Mammary epithelial cell (primary cell): ENCODE measurements around the gene MYO3B.

Experiments
- EZH2 ChIP-seq: IDR thresholded peaks from 2 replicates; pipeline ENCODE4 v1.6.1; 2012; ENCODE audit warnings: low read length, inconsistent platforms, borderline replicate concordance
- TF ChIP-seq, protein P1 (sequence below), 2 donors: IDR thresholded peaks in 1 of 2; conservative IDR thresholded peaks in 1 of 2; 2 replicates each; pipeline ENCODE4 v1.5.1; 2011 to 2012; ENCODE audit warnings: inconsistent platforms in 2 of 2, low read length in 2 of 2, mild to moderate bottlenecking in 2 of 2, control low read depth in 1 of 2, low read depth in 1 of 2; ENCODE audit not compliant: insufficient read depth in 1 of 2; ENCODE audit errors: extremely low read depth in 1 of 2

DNA sequence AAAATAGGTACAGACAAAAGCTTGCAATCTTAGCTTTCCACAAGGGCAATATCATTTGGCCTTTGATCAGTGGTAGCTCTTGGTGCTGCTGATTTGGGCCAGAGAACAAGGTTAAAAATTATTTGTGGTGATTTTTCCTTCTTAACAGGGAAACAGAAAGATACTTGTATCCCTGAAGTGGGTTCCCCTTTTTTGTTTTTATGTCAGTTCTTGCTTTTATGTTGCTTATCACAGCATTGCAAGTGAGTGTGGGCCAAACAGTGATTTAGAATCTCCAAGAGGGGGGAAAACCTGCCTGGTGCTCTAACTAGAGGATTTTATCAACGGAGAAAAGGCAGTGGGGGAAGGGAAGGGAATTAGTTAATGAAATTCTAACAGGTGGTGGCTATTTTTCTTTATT is 339.6 kb downstream of the MYO3B start:
- TF ChIP-seq EZH2, result no peak
- TF ChIP-seq, protein P1, sequence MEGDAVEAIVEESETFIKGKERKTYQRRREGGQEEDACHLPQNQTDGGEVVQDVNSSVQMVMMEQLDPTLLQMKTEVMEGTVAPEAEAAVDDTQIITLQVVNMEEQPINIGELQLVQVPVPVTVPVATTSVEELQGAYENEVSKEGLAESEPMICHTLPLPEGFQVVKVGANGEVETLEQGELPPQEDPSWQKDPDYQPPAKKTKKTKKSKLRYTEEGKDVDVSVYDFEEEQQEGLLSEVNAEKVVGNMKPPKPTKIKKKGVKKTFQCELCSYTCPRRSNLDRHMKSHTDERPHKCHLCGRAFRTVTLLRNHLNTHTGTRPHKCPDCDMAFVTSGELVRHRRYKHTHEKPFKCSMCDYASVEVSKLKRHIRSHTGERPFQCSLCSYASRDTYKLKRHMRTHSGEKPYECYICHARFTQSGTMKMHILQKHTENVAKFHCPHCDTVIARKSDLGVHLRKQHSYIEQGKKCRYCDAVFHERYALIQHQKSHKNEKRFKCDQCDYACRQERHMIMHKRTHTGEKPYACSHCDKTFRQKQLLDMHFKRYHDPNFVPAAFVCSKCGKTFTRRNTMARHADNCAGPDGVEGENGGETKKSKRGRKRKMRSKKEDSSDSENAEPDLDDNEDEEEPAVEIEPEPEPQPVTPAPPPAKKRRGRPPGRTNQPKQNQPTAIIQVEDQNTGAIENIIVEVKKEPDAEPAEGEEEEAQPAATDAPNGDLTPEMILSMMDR (conservative IDR thresholded peaks at IDR 0.05 in 1 of 2, IDR thresholded peaks at IDR 0.05 in 1 of 2; ENCODE audit: extremely low read depth in 1 of 2, insufficient read depth in 1 of 2, low read depth in 1 of 2, low read length in 2 of 2), result no peak
